ENCODE measurements around the gene MC1R.

The MC1R gene

DNA sequence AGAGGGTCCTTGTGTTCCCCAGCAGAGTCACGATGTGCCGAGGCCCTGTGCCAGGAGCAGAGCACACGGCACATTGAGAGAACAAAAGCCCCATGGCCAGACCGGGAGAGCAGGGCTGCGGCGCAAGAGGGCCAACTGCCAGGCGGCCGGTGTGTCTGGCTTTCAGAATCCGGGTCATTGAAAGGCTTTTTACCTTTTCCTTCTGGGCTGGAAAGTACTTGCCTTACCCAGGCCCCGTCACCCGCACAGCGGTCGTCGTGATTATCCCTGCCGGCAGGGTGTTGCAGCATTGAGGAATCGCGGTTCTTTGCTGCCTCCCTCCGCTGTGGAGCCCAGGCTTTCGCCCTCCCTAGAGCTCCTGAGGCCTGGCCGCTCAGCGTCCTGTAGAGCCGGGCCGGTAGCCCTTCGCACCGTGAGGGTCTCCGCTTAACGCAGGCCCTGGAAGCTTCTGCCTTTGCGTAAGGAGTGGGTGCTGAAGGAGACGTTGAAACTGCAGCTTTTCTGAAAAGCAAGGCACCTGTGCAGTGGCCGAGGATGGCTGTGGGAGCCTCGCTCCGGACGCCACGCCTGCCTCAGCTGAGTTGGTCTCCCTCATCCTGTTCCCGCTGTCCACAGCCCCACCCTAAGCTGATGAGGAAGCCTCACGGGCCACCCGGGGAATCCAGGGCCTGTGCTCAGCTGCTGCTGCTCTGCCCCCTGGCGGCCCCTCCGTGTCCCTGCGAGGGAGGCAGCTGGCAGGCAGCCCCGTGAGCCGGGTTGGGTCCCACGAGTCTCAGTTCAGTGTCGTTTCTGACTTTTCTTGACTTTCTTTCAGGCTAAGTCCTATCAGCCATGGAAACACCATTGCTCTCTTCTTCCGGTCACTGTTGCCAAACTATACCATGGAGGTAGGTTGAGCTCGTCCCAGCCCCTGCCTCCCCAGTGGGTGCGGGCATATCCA lies 8.6 kb upstream of the MC1R start:
- no peaks in the 10 kb centered on the region for H3K79me2 ChIP-seq (ENCODE audit: low read length)
- no peak for TF ChIP-seq EZH2phosphoT487 (IDR thresholded peaks at IDR 0.05; ENCODE audit: low read depth)
- TF ChIP-seq CTCF (IDR thresholded peaks at IDR 0.05; ENCODE audit: low read depth, low read length): peak; percentile 73
- H3K4me2 ChIP-seq (ENCODE audit: low read length): no peak overlapping the region
- H2AFZ ChIP-seq (ENCODE audit: low read depth, low read length): no peak overlapping the region
- no peak overlapping the region for H3K9ac ChIP-seq (ENCODE audit: low read length)
- no peaks in the 10 kb centered on the region for H3K9me3 ChIP-seq (ENCODE audit: insufficient read depth, low read length)
- no peak overlapping the region for H3K27ac ChIP-seq (ENCODE audit: low read length)
- peaks cover 4% of the 10 kb centered on the region; the same call in 1 of the 2 replicates for H4K20me1 ChIP-seq (ENCODE audit: insufficient read depth, low read length)
- H3K4me1 ChIP-seq (ENCODE audit: low read length): no peaks in the 10 kb centered on the region
- H3K4me3 ChIP-seq (ENCODE audit: low read length): no peak overlapping the region
- peaks cover 48% of the 10 kb centered on the region for H3K36me3 ChIP-seq (replicated peaks; ENCODE audit: low read depth, low read length)
- H3K27me3 ChIP-seq (ENCODE audit: low read depth, low read length): no peaks in the 10 kb centered on the region

DNA sequence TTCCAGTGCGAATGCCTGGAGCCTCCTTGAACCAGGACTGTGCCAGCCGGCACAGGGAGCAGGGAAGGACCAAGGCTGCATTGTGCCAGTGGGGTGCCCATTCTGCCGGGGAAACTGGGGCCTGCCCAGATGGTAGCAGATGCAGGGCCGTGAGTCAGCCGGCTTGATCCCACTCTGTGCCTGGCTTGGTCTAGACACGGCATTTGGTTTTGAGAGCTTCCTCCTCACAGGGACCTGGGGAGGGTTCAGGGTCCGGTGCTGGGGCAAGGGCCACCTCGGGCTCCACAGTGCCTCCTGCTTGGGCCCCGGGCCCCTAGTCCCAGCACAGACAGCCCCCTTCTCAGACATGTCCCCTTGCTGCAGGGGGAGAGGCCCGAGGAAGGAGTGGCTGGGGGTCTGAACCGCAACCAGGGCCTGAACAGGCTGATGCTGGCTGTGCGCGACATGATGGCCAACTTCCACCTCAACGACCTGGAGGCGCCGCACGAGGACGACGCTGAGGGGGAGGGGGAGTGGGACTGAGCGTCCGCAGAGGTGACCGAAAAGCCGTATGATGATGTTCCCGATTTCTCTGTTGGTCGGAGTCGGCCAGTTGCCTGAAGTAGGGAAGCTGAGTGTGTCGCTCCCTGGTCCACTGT lies 7.8 kb upstream of the MC1R start:
- TF ChIP-seq EZH2phosphoT487 (IDR thresholded peaks at IDR 0.05; ENCODE audit: low read depth): no peak
- TF ChIP-seq CTCF (IDR thresholded peaks at IDR 0.05; ENCODE audit: low read depth, low read length): no peak
- H2AFZ ChIP-seq (ENCODE audit: low read depth, low read length): no peak overlapping the region
- H3K9me3 ChIP-seq (ENCODE audit: insufficient read depth, low read length): no peaks in the 10 kb centered on the region
- H3K4me3 ChIP-seq (ENCODE audit: low read length): no peak overlapping the region
- H4K20me1 ChIP-seq (ENCODE audit: insufficient read depth, low read length): peaks cover 4% of the 10 kb centered on the region; the same call in 1 of the 2 replicates
- H3K27me3 ChIP-seq (ENCODE audit: low read depth, low read length): no peaks in the 10 kb centered on the region
- no peak overlapping the region for H3K4me2 ChIP-seq (ENCODE audit: low read length)
- peaks cover 48% of the 10 kb centered on the region for H3K36me3 ChIP-seq (replicated peaks; ENCODE audit: low read depth, low read length)
- H3K9ac ChIP-seq (ENCODE audit: low read length): no peak overlapping the region
- H3K27ac ChIP-seq (ENCODE audit: low read length): no peak overlapping the region
- no peaks in the 10 kb centered on the region for H3K79me2 ChIP-seq (ENCODE audit: low read length)
- no peaks in the 10 kb centered on the region for H3K4me1 ChIP-seq (ENCODE audit: low read length)

DNA sequence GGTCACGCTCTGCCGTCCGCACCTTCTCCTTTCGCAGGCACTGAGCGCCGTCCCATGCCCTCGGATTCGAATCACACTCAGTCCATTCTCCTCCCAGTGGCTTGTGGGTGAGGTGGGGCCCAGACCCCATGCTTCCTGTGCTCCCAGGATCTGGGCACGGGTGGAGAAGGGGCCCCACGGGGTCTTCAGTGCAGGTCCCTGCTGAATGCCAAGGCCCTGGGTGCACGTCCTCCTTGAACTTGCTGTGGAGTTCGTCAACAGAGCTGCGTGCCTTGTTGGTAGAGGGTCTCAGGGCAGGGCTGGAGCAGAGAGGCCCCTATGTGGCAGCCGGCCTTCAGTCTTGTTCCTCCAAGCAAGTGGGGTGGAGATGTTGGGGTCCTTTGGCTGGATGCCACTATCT lies 7.3 kb upstream of the MC1R start:
- no peaks in the 10 kb centered on the region for H3K79me2 ChIP-seq (ENCODE audit: low read length)
- no peak for TF ChIP-seq CTCF (IDR thresholded peaks at IDR 0.05; ENCODE audit: low read depth, low read length)
- no peak for TF ChIP-seq EZH2phosphoT487 (IDR thresholded peaks at IDR 0.05; ENCODE audit: low read depth)
- H4K20me1 ChIP-seq (ENCODE audit: insufficient read depth, low read length): peaks cover 4% of the 10 kb centered on the region; the same call in 1 of the 2 replicates
- H3K27me3 ChIP-seq (ENCODE audit: low read depth, low read length): no peaks in the 10 kb centered on the region
- peaks cover 43% of the 10 kb centered on the region for H3K36me3 ChIP-seq (replicated peaks; ENCODE audit: low read depth, low read length)
- H3K4me1 ChIP-seq (ENCODE audit: low read length): no peaks in the 10 kb centered on the region
- H3K4me2 ChIP-seq (ENCODE audit: low read length): no peak overlapping the region
- no peak overlapping the region for H2AFZ ChIP-seq (ENCODE audit: low read depth, low read length)
- no peak overlapping the region for H3K4me3 ChIP-seq (ENCODE audit: low read length)
- no peaks in the 10 kb centered on the region for H3K9me3 ChIP-seq (ENCODE audit: insufficient read depth, low read length)
- no peak overlapping the region for H3K27ac ChIP-seq (ENCODE audit: low read length)
- no peak overlapping the region for H3K9ac ChIP-seq (ENCODE audit: low read length)

GRCh38 chr16:89912143-89912542 lies 6.5 kb upstream of the MC1R start:
- Histone ChIP-seq H4K20me1 (ENCODE audit: insufficient read depth, low read length) (peaks cover 4% of the 10 kb centered on the region; the same call in 1 of the 2 replicates), H3K9ac (ENCODE audit: low read length) (no peak overlapping the region), H3K9me3 (ENCODE audit: insufficient read depth, low read length) (no peaks in the 10 kb centered on the region), H3K4me1 (ENCODE audit: low read length) (no peaks in the 10 kb centered on the region; the same call in 1 of the 2 replicates), H3K4me2 (ENCODE audit: low read length) (no peak overlapping the region), H3K27ac (ENCODE audit: low read length) (no peak overlapping the region), H3K27me3 (ENCODE audit: low read depth, low read length) (no peaks in the 10 kb centered on the region), H3K36me3 (replicated peaks; ENCODE audit: low read depth, low read length) (peaks cover 36% of the 10 kb centered on the region), H3K79me2 (ENCODE audit: low read length) (no peaks in the 10 kb centered on the region), H2AFZ (ENCODE audit: low read depth, low read length) (no peak overlapping the region), H3K4me3 (ENCODE audit: low read length) (no peak overlapping the region)
- TF ChIP-seq EZH2phosphoT487 (IDR thresholded peaks at IDR 0.05; ENCODE audit: low read depth): no peak
- no peak for TF ChIP-seq CTCF (IDR thresholded peaks at IDR 0.05; ENCODE audit: low read depth, low read length)
